Neural progenitor cell (in vitro differentiated cells): ENCODE results near the gene XRCC3. TPM values are rescaled to one million over a fixed set of nuclear protein-coding genes. Genes with fewer than 3 reads are reported as not detected.

ENCODE experiments used
- DNase-seq: peaks from one replicate; pipeline ENCODE4 v3.0.0-alpha.2; 2016; ENCODE audit warnings: low spot score
- H2AFZ ChIP-seq: fragments of 200-600 bp; sonication (generic); replicated peaks from 2 replicates; pipeline ENCODE4 v1.6.1; 2016; ENCODE audit warnings: antibody characterized with exemption
- H3F3A ChIP-seq: fragments of 200-600 bp; sonication (generic); 2 replicates; pipeline ENCODE4 v1.6.1; 2016; ENCODE audit warnings: antibody characterized with exemption, low read depth
- H3K27ac ChIP-seq: fragments of 200-600 bp; sonication (generic); 2 replicates; pipeline ENCODE4 v1.5.1; 2016; ENCODE audit warnings: mild to moderate bottlenecking
- H3K27me3 ChIP-seq: fragments of 200-600 bp; sonication (generic); 2 replicates; pipeline ENCODE4 v1.6.1; 2016; ENCODE audit warnings: mild to moderate bottlenecking, moderate library complexity
- H3K36me3 ChIP-seq: fragments of 200-600 bp; sonication (generic); 2 replicates; pipeline ENCODE4 v1.5.1; 2016
- H3K4me1 ChIP-seq: fragments of 200-600 bp; sonication (generic); 2 replicates; pipeline ENCODE4 v1.6.1; 2016; ENCODE audit warnings: mixed run types
- H3K4me2 ChIP-seq: fragments of 200-600 bp; sonication (generic); 2 replicates; pipeline ENCODE4 v1.6.1; 2016
- H3K4me3 ChIP-seq: fragments of 200-600 bp; sonication (generic); 2 replicates; pipeline ENCODE4 v1.5.1; 2016
- H3K79me2 ChIP-seq: fragments of 200-600 bp; sonication (generic); 2 replicates; pipeline ENCODE4 v1.6.1; 2016; ENCODE audit warnings: low read depth
- H3K9ac ChIP-seq: fragments of 200-600 bp; sonication (generic); 2 replicates; pipeline ENCODE4 v1.6.1; 2016
- H3K9me3 ChIP-seq: fragments of 200-600 bp; sonication (generic); 2 replicates; pipeline ENCODE4 v1.5.1; 2016; ENCODE audit warnings: low read depth
- H4K20me1 ChIP-seq: fragments of 200-600 bp; sonication (generic); 2 replicates; pipeline ENCODE4 v1.6.1; 2016; ENCODE audit warnings: low read depth
- H3K27ac Mint-ChIP-seq: 3 replicates; pipeline ENCODE4 v1.8.0; 2021; ENCODE audit warnings: mixed read lengths
- H3K27me3 Mint-ChIP-seq: 2 replicates; pipeline ENCODE4 v1.8.0; 2022; ENCODE audit warnings: low read depth, mild to moderate bottlenecking, inconsistent platforms, moderate library complexity, mixed read lengths; ENCODE audit not compliant: insufficient read depth
- H3K36me3 Mint-ChIP-seq: 3 replicates; pipeline ENCODE4 v1.8.0; 2021; ENCODE audit warnings: mixed read lengths
- H3K4me1 Mint-ChIP-seq: 3 replicates; pipeline ENCODE4 v1.8.0; 2021; ENCODE audit warnings: mixed read lengths
- H3K4me3 Mint-ChIP-seq: 3 replicates; pipeline ENCODE4 v1.8.0; 2021; ENCODE audit warnings: mild to moderate bottlenecking, moderate library complexity, mixed read lengths
- H3K9me3 Mint-ChIP-seq: 3 replicates; pipeline ENCODE4 v1.8.0; 2020; ENCODE audit warnings: mixed read lengths
- CTCF ChIP-seq: fragments of 200-600 bp; sonication (generic); IDR thresholded peaks from 2 replicates; pipeline ENCODE4 v1.5.1; 2017; ENCODE audit warnings: antibody characterized with exemption, mild to moderate bottlenecking
- EZH2 ChIP-seq: fragments of 200-600 bp; sonication (generic); IDR thresholded peaks from 2 replicates; pipeline ENCODE4 v1.6.1; 2017; ENCODE audit warnings: antibody characterized with exemption, mild to moderate bottlenecking, moderate library complexity
- EZH2phosphoT487 ChIP-seq: fragments of 200-600 bp; sonication (generic); IDR thresholded peaks from 2 replicates; pipeline ENCODE4 v1.6.1; 2017; ENCODE audit warnings: antibody characterized with exemption
- total RNA-seq: library from RNA; depleted of rRNA; stranded (reverse); fragments of >200 nt; gene quantifications from 2 replicates; pipeline ENCODE4 v1.2.3, GENCODE V29; 2015; ENCODE audit warnings: low replicate concordance

The XRCC3 gene
- total RNA-seq, 1 donor from 2014 or later, result 59.7 TPM

GRCh38 chr14:103659631-103660030, 55.6 kb downstream of the XRCC3 start:
- Histone ChIP-seq H2AFZ (no peak overlapping the region), H3K27me3 (no peaks in the 10 kb centered on the region), H3K4me3 (no peak overlapping the region), H3K79me2 (peaks cover 19% of the 10 kb centered on the region), H3K4me2 (no peak overlapping the region), H4K20me1 (peaks cover 15% of the 10 kb centered on the region), H3K36me3 (peaks cover 5% of the 10 kb centered on the region), H3K9ac (no peak overlapping the region), H3K4me1 (no peaks in the 10 kb centered on the region), H3F3A (no peaks in the 10 kb centered on the region), H3K9me3 (no peaks in the 10 kb centered on the region), H3K27ac (no peak overlapping the region)
- Mint-ChIP-seq H3K4me1 (no peaks in the 10 kb centered on the region), H3K36me3 (peaks cover 43% of the 10 kb centered on the region), H3K9me3 (no peaks in the 10 kb centered on the region), H3K27ac (no peak overlapping the region), H3K27me3 (no peaks in the 10 kb centered on the region), H3K4me3 (no peak overlapping the region)
- TF ChIP-seq EZH2 (no peak), EZH2phosphoT487 (no peak), CTCF (no peak)
- no peak for DNase-seq

DNA sequence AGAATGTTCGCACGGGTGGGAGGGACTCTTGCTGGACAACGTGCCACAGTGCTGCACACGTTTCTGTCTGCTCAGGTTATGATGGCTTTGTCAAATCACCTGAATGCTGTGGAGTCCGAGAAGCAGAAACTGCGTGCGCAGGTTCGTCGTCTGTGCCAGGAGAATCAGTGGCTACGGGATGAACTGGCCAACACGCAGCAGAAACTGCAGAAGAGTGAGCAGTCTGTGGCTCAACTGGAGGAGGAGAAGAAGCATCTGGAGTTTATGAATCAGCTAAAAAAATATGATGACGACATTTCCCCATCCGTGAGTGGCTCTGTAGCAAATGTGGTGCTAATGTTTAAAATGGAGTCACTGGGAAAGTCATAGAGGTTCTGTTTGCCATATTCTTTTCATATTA, 57.8 kb downstream of the XRCC3 start:
- Histone ChIP-seq H3K4me1 (no peaks in the 10 kb centered on the region), H3K4me3 (no peak overlapping the region), H3K9ac (no peak overlapping the region), H3K9me3 (no peaks in the 10 kb centered on the region), H3K4me2 (no peak overlapping the region), H3K27me3 (no peaks in the 10 kb centered on the region), H3K27ac (no peak overlapping the region), H3F3A (no peaks in the 10 kb centered on the region), H3K79me2 (peaks cover 34% of the 10 kb centered on the region), H3K36me3 (peaks cover 5% of the 10 kb centered on the region), H4K20me1 (peaks cover 35% of the 10 kb centered on the region), H2AFZ (no peak overlapping the region)
- no peak for TF ChIP-seq CTCF
- no peak for TF ChIP-seq EZH2phosphoT487
- no peak for TF ChIP-seq EZH2
- Mint-ChIP-seq H3K27me3 (no peaks in the 10 kb centered on the region), H3K9me3 (no peaks in the 10 kb centered on the region), H3K4me1 (peaks cover 15% of the 10 kb centered on the region), H3K36me3 (peaks cover 40% of the 10 kb centered on the region), H3K27ac (no peak overlapping the region), H3K4me3 (no peak overlapping the region)
- DNase-seq, result no peak

GRCh38 chr14:103656756-103657133, 58.5 kb downstream of the XRCC3 start:
- Histone ChIP-seq H3F3A (no peaks in the 10 kb centered on the region), H3K9me3 (no peaks in the 10 kb centered on the region), H3K27me3 (no peaks in the 10 kb centered on the region), H3K36me3 (peaks cover 5% of the 10 kb centered on the region), H3K9ac (no peak overlapping the region), H3K4me2 (no peak overlapping the region), H4K20me1 (peaks cover 42% of the 10 kb centered on the region), H3K27ac (no peak overlapping the region), H3K4me1 (no peaks in the 10 kb centered on the region), H2AFZ (no peak overlapping the region), H3K4me3 (no peak overlapping the region), H3K79me2 (peaks cover 42% of the 10 kb centered on the region)
- no peaks in the 10 kb centered on the region for H3K27me3 Mint-ChIP-seq
- H3K4me3 Mint-ChIP-seq, result no peak overlapping the region
- H3K36me3 Mint-ChIP-seq, result peaks cover 36% of the 10 kb centered on the region
- no peak overlapping the region for H3K27ac Mint-ChIP-seq
- H3K9me3 Mint-ChIP-seq, result no peaks in the 10 kb centered on the region
- H3K4me1 Mint-ChIP-seq, result peaks cover 23% of the 10 kb centered on the region
- no peak for DNase-seq
- TF ChIP-seq EZH2phosphoT487 (no peak), CTCF (no peak), EZH2 (no peak)
